Naive B cell (primary cell): ENCODE data around the gene HOXA5. TPM values are rescaled to one million over a fixed set of nuclear protein-coding genes. Genes with fewer than 3 reads are reported as not detected.

Experiments
- ATAC-seq, 2 donors: fragments of 150-1000 bp; cut with Tn5 transposase; 2 replicates each; pipeline ENCODE4 v1.10.0; 2021; ENCODE audit warnings: low read depth in 2 of 2, mild to moderate bottlenecking in 2 of 2, moderate library complexity in 2 of 2
- DNase-seq: peaks from one replicate; pipeline ENCODE4 v3.0.0; 2022
- H3K27ac Mint-ChIP-seq, 6 donors: one replicate each; pipeline ENCODE4 v1.8.0; 2020 to 2022; ENCODE audit warnings: mild to moderate bottlenecking in 6 of 6, mixed read lengths in 6 of 6, moderate library complexity in 5 of 6, inconsistent platforms in 2 of 6
- H3K27me3 Mint-ChIP-seq, 3 donors: one replicate each; pipeline ENCODE4 v1.8.0; 2021 to 2022; ENCODE audit warnings: mixed read lengths in 3 of 3, mild to moderate bottlenecking in 1 of 3
- H3K36me3 Mint-ChIP-seq, 2 donors: one replicate each; pipeline ENCODE4 v1.8.0; 2020 to 2022; ENCODE audit warnings: mixed read lengths in 2 of 2, inconsistent platforms in 1 of 2, mild to moderate bottlenecking in 1 of 2
- H3K4me1 Mint-ChIP-seq, 3 donors: one replicate each; pipeline ENCODE4 v1.8.0; 2020 to 2022; ENCODE audit warnings: mixed read lengths in 3 of 3, inconsistent platforms in 1 of 3, mild to moderate bottlenecking in 1 of 3, moderate library complexity in 1 of 3
- H3K4me3 Mint-ChIP-seq, 8 donors: one replicate each; pipeline ENCODE4 v1.8.0; 2020 to 2022; ENCODE audit warnings: mild to moderate bottlenecking in 8 of 8, mixed read lengths in 8 of 8, moderate library complexity in 8 of 8, inconsistent platforms in 2 of 8
- H3K9me3 Mint-ChIP-seq, 7 donors: one replicate each; pipeline ENCODE4 v1.8.0; 2020 to 2022; ENCODE audit warnings: mixed read lengths in 7 of 7, mild to moderate bottlenecking in 5 of 7, inconsistent platforms in 2 of 7, moderate library complexity in 1 of 7
- polyA plus RNA-seq, 6 donors: library from polyadenylated mRNA; unstranded; fragments of 300-500 nt; fragmentation: Illumina TruSeq; gene quantifications; one replicate each; pipeline ENCODE4 v1.2.3, GENCODE V29; 2021; ENCODE audit warnings: low read depth in 6 of 6

HOXA5 gene
- polyA plus RNA-seq, 6 donors from 2014 or later, result not detected

- Mint-ChIP-seq H3K36me3 (peaks cover 0 to 20% of the 10 kb centered on the region in 2 donors), H3K4me3 (peak overlapping the region; percentile 75 to 89 (median 84)), H3K27me3 (peaks cover 75 to 82% (median 75%) of the 10 kb centered on the region in 3 donors), H3K4me1 (peaks cover 37 to 55% (median 51%) of the 10 kb centered on the region in 3 donors), H3K27ac (peak overlapping the region in 4 of 6 donors; percentile 69 to 97 (median 78)), H3K9me3 (peaks cover 0 to 27% (median 2%) of the 10 kb centered on the region in 7 donors)
- ATAC-seq, result peak; percentile 76 to 80
- DNase-seq, result peak; percentile 64
These were observed 7.3 kb upstream of the HOXA5 start for GRCh38 chr7:27150568-27151340.

DNA sequence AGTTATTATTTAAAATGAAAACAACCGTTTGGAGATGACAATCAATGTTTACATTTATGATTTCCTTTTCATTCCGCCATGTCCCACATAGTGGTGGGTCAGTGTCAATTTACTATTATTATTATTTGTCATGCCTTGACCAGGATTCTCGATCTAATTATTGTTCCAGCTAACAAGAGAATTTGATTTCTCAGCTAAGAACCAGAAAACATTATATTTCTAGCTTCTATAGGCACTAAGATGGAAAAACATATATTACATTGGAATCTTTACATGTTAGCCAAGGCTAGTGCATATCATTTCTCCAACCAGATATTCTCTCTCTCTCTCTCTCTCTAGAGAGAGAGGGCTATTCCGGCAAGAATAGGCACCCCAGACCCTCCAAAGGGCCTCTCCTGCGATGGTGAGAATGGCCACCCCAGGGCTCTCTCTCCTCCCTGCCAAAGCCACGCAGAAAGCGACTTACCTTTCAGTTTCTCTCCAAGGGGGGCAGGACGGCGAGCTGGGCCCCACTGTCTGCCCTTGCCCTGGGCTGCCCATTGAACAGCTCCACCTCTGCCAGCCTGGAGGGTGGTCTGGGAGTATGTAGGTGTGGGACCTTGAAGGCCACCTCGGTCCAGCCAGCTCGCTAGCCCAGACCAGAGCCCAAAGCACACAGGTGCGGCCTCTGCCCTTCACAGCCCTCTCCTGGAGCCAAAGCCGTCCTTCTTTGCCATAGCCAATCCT, 6.5 kb upstream of the HOXA5 start:
- peak overlapping the region in 1 of 6 donors; percentile 92 for H3K27ac Mint-ChIP-seq
- ATAC-seq (no peak), DNase-seq (no peak)
- peaks cover 0 to 20% of the 10 kb centered on the region in 2 donors for H3K36me3 Mint-ChIP-seq
- peaks cover 74 to 82% (median 75%) of the 10 kb centered on the region in 3 donors for H3K27me3 Mint-ChIP-seq
- H3K4me3 Mint-ChIP-seq, result peak overlapping the region in 6 of 8 donors; percentile 61 to 88 (median 78)
- peaks cover 0 to 20% (median 2%) of the 10 kb centered on the region in 7 donors for H3K9me3 Mint-ChIP-seq
- H3K4me1 Mint-ChIP-seq, result peaks cover 33 to 51% (median 45%) of the 10 kb centered on the region in 3 donors

GRCh38 chr7:27148756-27149641, 5.5 kb upstream of the HOXA5 start:
- H3K4me1 Mint-ChIP-seq, result peaks cover 29 to 43% (median 36%) of the 10 kb centered on the region in 3 donors
- H3K36me3 Mint-ChIP-seq, result peaks cover 0 to 13% of the 10 kb centered on the region in 2 donors
- peaks cover 0 to 11% (median 2%) of the 10 kb centered on the region in 7 donors for H3K9me3 Mint-ChIP-seq
- ATAC-seq, result no peak
- H3K4me3 Mint-ChIP-seq, result peak overlapping the region in 7 of 8 donors; percentile 71 to 85 (median 79)
- H3K27ac Mint-ChIP-seq, result peak overlapping the region in 1 of 6 donors; percentile 82
- DNase-seq, result no peak
- peaks cover 68 to 81% (median 70%) of the 10 kb centered on the region in 3 donors for H3K27me3 Mint-ChIP-seq

- peak overlapping the region in 2 of 6 donors; percentile 54 to 80 for H3K27ac Mint-ChIP-seq
- peak overlapping the region; percentile 70 to 85 (median 76) for H3K4me3 Mint-ChIP-seq
- ATAC-seq, result no peak
- H3K4me1 Mint-ChIP-seq, result peaks cover 29 to 40% (median 36%) of the 10 kb centered on the region in 3 donors
- H3K36me3 Mint-ChIP-seq, result peaks cover 0 to 13% of the 10 kb centered on the region in 2 donors
- peaks cover 0 to 11% (median 2%) of the 10 kb centered on the region in 7 donors for H3K9me3 Mint-ChIP-seq
- no peak for DNase-seq
- peaks cover 60 to 73% (median 67%) of the 10 kb centered on the region in 3 donors for H3K27me3 Mint-ChIP-seq
These were observed 4.7 kb upstream of the HOXA5 start for GRCh38 chr7:27148031-27148755.

- H3K4me1 Mint-ChIP-seq, result peaks cover 35 to 42% (median 40%) of the 10 kb centered on the region in 3 donors
- H3K27me3 Mint-ChIP-seq, result peaks cover 65 to 78% (median 69%) of the 10 kb centered on the region in 3 donors
- no peak for DNase-seq
- no peak for ATAC-seq
- H3K4me3 Mint-ChIP-seq, result peak within 1 kb of the TSS; percentile 72 to 85 (median 79)
- H3K36me3 Mint-ChIP-seq, result peaks cover 0 to 13% of the 10 kb centered on the region in 2 donors
- H3K27ac Mint-ChIP-seq, result peak within 1 kb of the TSS in 3 of 6 donors; percentile 54 to 80 (median 69)
- H3K9me3 Mint-ChIP-seq, result peaks cover 0 to 11% (median 2%) of the 10 kb centered on the region in 7 donors
These were observed 3.9 kb upstream of the HOXA5 start, which contains the start of gene HOXA6 for GRCh38 chr7:27147199-27148030. TSS of gene HOXA6 (minus strand) at chr7:27147774. CDS start at chr7:27147749, 25 bp downstream.

- ATAC-seq (no peak), DNase-seq (no peak)
- Mint-ChIP-seq H3K36me3 (peaks cover 0 to 13% of the 10 kb centered on the region in 2 donors), H3K4me1 (peaks cover 30 to 40% (median 34%) of the 10 kb centered on the region in 3 donors), H3K9me3 (peaks cover 0 to 11% (median 2%) of the 10 kb centered on the region in 7 donors), H3K27ac (peak overlapping the region in 2 of 6 donors; percentile 2 to 69), H3K27me3 (peaks cover 67 to 78% (median 67%) of the 10 kb centered on the region in 3 donors), H3K4me3 (peak overlapping the region in 6 of 8 donors; percentile 61 to 85 (median 73))
These were observed 3.2 kb upstream of the HOXA5 start for GRCh38 chr7:27146491-27147198.

DNA sequence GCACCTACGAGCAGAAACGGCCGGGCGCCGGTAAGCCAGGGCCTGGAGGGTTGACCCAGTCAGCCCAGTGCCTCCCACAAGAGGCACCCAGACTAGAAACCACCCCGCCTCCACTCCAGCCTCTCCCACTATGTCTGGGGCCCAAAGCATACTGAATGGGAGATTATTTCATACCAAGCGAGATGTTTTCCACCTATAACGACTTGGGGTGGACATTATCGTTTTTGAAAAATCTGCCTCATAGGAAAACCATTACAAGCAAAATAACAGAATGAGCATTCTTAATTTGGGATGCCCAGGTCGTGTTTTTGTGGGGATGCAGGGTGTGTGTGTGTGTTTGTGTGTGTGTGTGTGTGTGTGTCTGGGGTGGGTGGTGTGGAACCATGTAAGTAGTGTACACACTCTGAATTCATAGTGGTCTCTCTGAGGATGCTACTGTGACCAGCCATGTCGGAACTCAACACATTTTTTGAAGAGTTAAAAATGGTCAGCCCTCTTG, 2.5 kb upstream of the HOXA5 start:
- Mint-ChIP-seq H3K4me1 (peaks cover 23 to 33% (median 28%) of the 10 kb centered on the region in 3 donors), H3K36me3 (peaks cover 0 to 13% of the 10 kb centered on the region in 2 donors), H3K27me3 (peaks cover 67 to 75% (median 67%) of the 10 kb centered on the region in 3 donors), H3K27ac (peak overlapping the region in 1 of 6 donors; percentile 16), H3K4me3 (peak overlapping the region in 2 of 8 donors; percentile 45 to 74), H3K9me3 (peaks cover 0 to 8% (median 2%) of the 10 kb centered on the region in 7 donors)
- DNase-seq, result no peak
- ATAC-seq, result no peak

DNA sequence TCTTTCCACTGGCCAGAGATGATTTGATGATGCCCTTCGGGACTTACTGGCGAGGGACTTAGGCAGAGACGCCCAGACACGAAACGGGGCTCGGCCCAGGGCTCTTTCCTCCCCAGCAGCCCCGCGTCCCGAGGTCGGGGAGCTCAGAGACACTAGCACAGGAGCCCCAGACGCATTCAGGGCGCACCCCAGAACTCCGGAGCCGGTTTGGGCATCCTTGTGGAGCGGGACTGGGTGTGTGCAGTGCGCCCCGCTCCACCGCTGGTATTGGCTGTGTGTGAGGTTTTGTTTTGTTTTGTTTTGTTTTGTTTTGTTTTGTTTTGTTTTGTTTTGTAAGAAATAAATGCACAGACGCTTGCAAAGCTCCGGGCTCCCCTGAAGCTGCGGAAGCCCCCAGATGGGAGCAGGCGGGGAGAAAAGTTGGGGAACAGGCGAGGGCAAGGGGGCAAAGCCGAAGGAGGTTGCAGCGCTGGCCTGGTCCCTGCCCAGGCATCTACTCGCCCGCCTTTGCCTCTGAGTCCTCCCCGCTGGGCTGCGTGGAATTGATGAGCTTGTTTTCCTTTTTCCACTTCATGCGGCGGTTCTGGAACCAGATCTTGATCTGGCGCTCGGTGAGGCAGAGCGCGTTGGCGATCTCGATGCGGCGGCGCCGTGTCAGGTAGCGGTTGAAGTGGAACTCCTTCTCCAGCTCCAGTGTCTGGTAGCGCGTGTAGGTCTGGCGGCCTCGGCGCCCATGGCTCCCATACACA, 1.9 kb upstream of the HOXA5 start:
- H3K9me3 Mint-ChIP-seq, result peaks cover 0 to 8% (median 2%) of the 10 kb centered on the region in 7 donors
- peaks cover 17 to 27% (median 21%) of the 10 kb centered on the region in 3 donors for H3K4me1 Mint-ChIP-seq
- peaks cover 62 to 74% (median 62%) of the 10 kb centered on the region in 3 donors for H3K27me3 Mint-ChIP-seq
- no peak for ATAC-seq
- H3K4me3 Mint-ChIP-seq, result peak overlapping the region in 5 of 8 donors; percentile 26 to 73 (median 48)
- no peak for DNase-seq
- H3K36me3 Mint-ChIP-seq, result peaks cover 0 to 13% of the 10 kb centered on the region in 2 donors
- H3K27ac Mint-ChIP-seq, result peak overlapping the region in 2 of 6 donors; percentile 44 to 72

DNA sequence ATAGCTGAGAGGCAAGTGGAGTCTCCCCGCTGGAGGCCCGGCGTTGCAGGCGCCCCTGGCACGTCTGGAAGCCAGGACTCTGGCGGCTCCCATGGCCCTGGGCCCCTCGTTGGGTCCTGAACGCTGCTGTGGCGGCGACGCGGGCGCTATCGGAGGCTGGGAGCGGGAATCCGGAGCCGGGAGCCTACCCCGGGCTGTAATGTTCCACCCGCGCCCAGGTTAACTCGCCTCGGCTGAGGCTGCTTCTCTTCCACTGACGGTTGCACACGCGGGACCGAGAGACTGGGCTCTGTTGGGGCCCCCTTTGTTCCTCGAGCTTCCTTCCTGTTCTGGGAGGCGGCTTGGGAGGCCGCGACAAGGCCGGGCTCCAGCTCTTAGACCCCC, 1.3 kb upstream of the HOXA5 start:
- Mint-ChIP-seq H3K4me3 (peak overlapping the region in 3 of 8 donors; percentile 28 to 50 (median 48)), H3K36me3 (peaks cover 0 to 13% of the 10 kb centered on the region in 2 donors), H3K9me3 (peaks cover 0 to 8% (median 2%) of the 10 kb centered on the region in 7 donors), H3K4me1 (peaks cover 15 to 24% (median 16%) of the 10 kb centered on the region in 3 donors), H3K27me3 (peaks cover 60 to 75% (median 62%) of the 10 kb centered on the region in 3 donors), H3K27ac (peak overlapping the region in 2 of 6 donors; percentile 72 to 89)
- DNase-seq (no peak), ATAC-seq (no peak)
